ENCODE measurements around the gene USP34.

DNA sequence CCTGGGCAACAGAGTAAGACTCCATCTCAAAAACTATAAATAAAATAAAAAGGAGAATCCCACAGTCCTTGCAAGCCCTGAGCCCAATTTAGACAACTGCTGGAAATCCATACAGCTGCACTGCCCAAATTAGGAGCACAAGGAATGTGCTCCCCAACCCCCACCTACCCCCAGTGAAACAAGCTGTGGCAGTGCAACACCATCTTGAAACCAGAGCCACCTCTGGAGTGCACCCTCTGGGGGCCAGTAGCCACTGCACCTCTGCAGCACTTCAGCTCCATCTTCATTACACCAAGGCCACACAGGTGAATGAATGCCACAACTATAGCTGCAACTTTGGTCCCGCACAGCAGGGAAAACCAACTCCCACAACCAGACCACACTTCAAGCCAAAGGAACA is 37.3 kb downstream of the USP34 start:
- TF ChIP-seq RAD21 (IDR thresholded peaks at IDR 0.05): no peak
- TF ChIP-seq YY1 (IDR thresholded peaks at IDR 0.05): no peak
- TF ChIP-seq, protein P1, sequence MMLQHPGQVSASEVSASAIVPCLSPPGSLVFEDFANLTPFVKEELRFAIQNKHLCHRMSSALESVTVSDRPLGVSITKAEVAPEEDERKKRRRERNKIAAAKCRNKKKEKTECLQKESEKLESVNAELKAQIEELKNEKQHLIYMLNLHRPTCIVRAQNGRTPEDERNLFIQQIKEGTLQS (IDR thresholded peaks at IDR 0.05): no peak
- TF ChIP-seq, protein P2, sequence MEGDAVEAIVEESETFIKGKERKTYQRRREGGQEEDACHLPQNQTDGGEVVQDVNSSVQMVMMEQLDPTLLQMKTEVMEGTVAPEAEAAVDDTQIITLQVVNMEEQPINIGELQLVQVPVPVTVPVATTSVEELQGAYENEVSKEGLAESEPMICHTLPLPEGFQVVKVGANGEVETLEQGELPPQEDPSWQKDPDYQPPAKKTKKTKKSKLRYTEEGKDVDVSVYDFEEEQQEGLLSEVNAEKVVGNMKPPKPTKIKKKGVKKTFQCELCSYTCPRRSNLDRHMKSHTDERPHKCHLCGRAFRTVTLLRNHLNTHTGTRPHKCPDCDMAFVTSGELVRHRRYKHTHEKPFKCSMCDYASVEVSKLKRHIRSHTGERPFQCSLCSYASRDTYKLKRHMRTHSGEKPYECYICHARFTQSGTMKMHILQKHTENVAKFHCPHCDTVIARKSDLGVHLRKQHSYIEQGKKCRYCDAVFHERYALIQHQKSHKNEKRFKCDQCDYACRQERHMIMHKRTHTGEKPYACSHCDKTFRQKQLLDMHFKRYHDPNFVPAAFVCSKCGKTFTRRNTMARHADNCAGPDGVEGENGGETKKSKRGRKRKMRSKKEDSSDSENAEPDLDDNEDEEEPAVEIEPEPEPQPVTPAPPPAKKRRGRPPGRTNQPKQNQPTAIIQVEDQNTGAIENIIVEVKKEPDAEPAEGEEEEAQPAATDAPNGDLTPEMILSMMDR (IDR thresholded peaks at IDR 0.05; ENCODE audit: low read depth, low read length, missing input control): no peak
- TF ChIP-seq TAF1 (conservative IDR thresholded peaks at IDR 0.05): no peak
- no peak for TF ChIP-seq JUND (IDR thresholded peaks at IDR 0.05)
- TF ChIP-seq EGR1 (IDR thresholded peaks at IDR 0.05; ENCODE audit: low read depth in 2 of 2): no peak
- no peak for TF ChIP-seq FOXA1 (IDR thresholded peaks at IDR 0.05)
- no peak for TF ChIP-seq GABPA (IDR thresholded peaks at IDR 0.05 in 1 of 2, conservative IDR thresholded peaks at IDR 0.05 in 1 of 2)

Measured in liver (tissue), 3 donors.